ENCODE results near the gene LIME1. TPM values are rescaled to one million over a fixed set of nuclear protein-coding genes. Genes with fewer than 3 reads are reported as not detected.

The LIME1 gene
- total RNA-seq, 1 experiment from 2014 or later: 13.5 TPM

GRCh38 chr20:63689046-63690002 lies 47.1 kb upstream of the LIME1 start:
- no peaks in the 10 kb centered on the region for H3K27me3 ChIP-seq (ENCODE audit: insufficient read depth, low read length)
- no peaks in the 10 kb centered on the region for H3K23me2 ChIP-seq (ENCODE audit: insufficient read length, low read depth, low read length, poor library complexity, severe bottlenecking)
- no peaks in the 10 kb centered on the region for H3K9me3 ChIP-seq (ENCODE audit: control insufficient read depth, low read depth, low read length)
- H3T11ph ChIP-seq (ENCODE audit: low read length): no peak overlapping the region
- H3K23ac ChIP-seq (ENCODE audit: insufficient read length, low read depth, low read length): no peak overlapping the region
- H2BK15ac ChIP-seq (ENCODE audit: low read depth, low read length): no peak overlapping the region
- no peak overlapping the region for H3K18ac ChIP-seq (ENCODE audit: insufficient read length, low read depth, low read length)
- H3K4ac ChIP-seq (ENCODE audit: low read depth, low read length): no peak overlapping the region
- H2AK5ac ChIP-seq (ENCODE audit: insufficient read length, low read length): no peak overlapping the region
- H2BK20ac ChIP-seq (ENCODE audit: low read depth, low read length, poor library complexity, severe bottlenecking): no peak overlapping the region
- no peaks in the 10 kb centered on the region for H3K4me1 ChIP-seq (ENCODE audit: insufficient read depth, low read length)
- H3K14ac ChIP-seq (ENCODE audit: insufficient read depth, low read length): no peak overlapping the region
- H3K79me1 ChIP-seq (ENCODE audit: insufficient read depth, low read depth, low read length, poor library complexity, severe bottlenecking): no peaks in the 10 kb centered on the region
- H2BK120ac ChIP-seq (ENCODE audit: low read depth, low read length, poor library complexity, severe bottlenecking): no peak overlapping the region
- DNase-seq: no peak
- no peak overlapping the region for H3K56ac ChIP-seq (ENCODE audit: insufficient read length, low read depth, low read length)
- H3K4me1 Mint-ChIP-seq: no peaks in the 10 kb centered on the region
- H3K9me3 Mint-ChIP-seq: peaks cover 3 to 5% of the 10 kb centered on the region in 2 experiments; a peak in 3 of 5 replicates
- no peaks in the 10 kb centered on the region for H4K20me1 ChIP-seq (ENCODE audit: control insufficient read depth, insufficient read depth, insufficient read length)
- peaks cover 3% of the 10 kb centered on the region for H3K27me3 Mint-ChIP-seq (ENCODE audit: low read depth)
- no peak for TF ChIP-seq CTCF (conservative IDR thresholded peaks at IDR 0.05)
- H3K27ac Mint-ChIP-seq: no peak overlapping the region
- H2BK5ac ChIP-seq (ENCODE audit: insufficient read length, low read length): no peak overlapping the region
- no CpG with 5 or more reads among the region's 44 CpGs for WGBS (ENCODE audit: extremely low coverage, insufficient read length, low lambda C conversion rate)
- no peak overlapping the region for H4K91ac ChIP-seq (ENCODE audit: insufficient read length, low read depth, low read length)
- no peak overlapping the region for H4K8ac ChIP-seq (replicated peaks; ENCODE audit: insufficient read length, low read depth, low read length)
- no peak overlapping the region for H2AFZ ChIP-seq (ENCODE audit: low read length)
- H3K79me2 ChIP-seq (ENCODE audit: insufficient read depth, low read length): no peaks in the 10 kb centered on the region
- H3K4me3 Mint-ChIP-seq: no peak overlapping the region
- H3K9ac ChIP-seq (ENCODE audit: extremely low read depth, insufficient read length, low read length): no peak overlapping the region
- no peak overlapping the region for H3K4me2 ChIP-seq (ENCODE audit: insufficient read depth, insufficient read length, low read length)
- H4K5ac ChIP-seq (ENCODE audit: insufficient read length, low read depth, low read length): no peak overlapping the region
- H2BK12ac ChIP-seq (ENCODE audit: insufficient read length, low read depth, low read length): no peak overlapping the region
- no peak overlapping the region for H3K27ac ChIP-seq (ENCODE audit: insufficient read length, low read depth, low read length)
- peaks cover 14 to 20% (median 16%) of the 10 kb centered on the region in 3 experiments; a peak in 6 of 7 replicates for H3K36me3 Mint-ChIP-seq (ENCODE audit: insufficient read depth in 1 of 3, low read depth in 3 of 3)
